HCT116 (cell line): ENCODE results near the gene TXNDC11. TPM values are rescaled to one million over a fixed set of nuclear protein-coding genes. Genes with fewer than 3 reads are reported as not detected.

Experiments
- ATAC-seq: fragments of 200-7000 bp; cut with Tn5 transposase; 2 replicates; pipeline ENCODE4 v1.9.1; 2020; ENCODE audit warnings: mild to moderate bottlenecking, moderate library complexity
- BruUV-seq: library from RNA; stranded (reverse); fragments of 400-500 nt; replicated peaks from 2 replicates; lab custom pipeline; 2021; lab: Mats Ljungman, UMichigan
- CTCF ChIA-PET: fragments of 300-600 bp; sonication (Branson Sonifier 250); formaldehyde crosslinking; loops from one replicate; lab custom pipeline; 2021; ENCODE audit warnings: antibody characterized with exemption; lab: Charles Lee
- POLR2A ChIA-PET: fragments of 300-600, 350-600 bp; sonication (Branson Sonifier 250); formaldehyde crosslinking; loops from one replicate; lab custom pipeline; 2021; ENCODE audit warnings: antibody characterized with exemption; lab: Charles Lee
- RAD21 ChIA-PET, 2 experiments: fragments of 300-600 bp; sonication (Branson Sonifier 250); formaldehyde crosslinking; loops; one replicate each; lab custom pipeline; 2023; ENCODE audit warnings: low total read pairs in 2 of 2; ENCODE audit not compliant: uncharacterized antibody in 2 of 2, unreplicated experiment in 2 of 2, low non-redundant PET in 1 of 2; lab: Charles Lee
- DNase-seq: peaks from one replicate; pipeline ENCODE4 v3.0.0-alpha.2; 2010; ENCODE audit warnings: low read depth, low spot score
- H2AFZ ChIP-seq: fragments of 200-600 bp; shearing (Covaris generic), sonication (generic); 2 replicates; pipeline ENCODE4 v1.6.1; 2017; ENCODE audit warnings: low read depth, mixed run types, mixed read lengths, antibody characterized with exemption, low read length; ENCODE audit not compliant: poor library complexity, severe bottlenecking
- H3K27ac ChIP-seq: 2 replicates; pipeline ENCODE4 v1.5.1; 2012; ENCODE audit warnings: low read depth, low read length
- H3K27me3 ChIP-seq: fragments of 200-600 bp; sonication (generic); 2 replicates; pipeline ENCODE4 v1.6.1; 2016; ENCODE audit warnings: mixed run types, low read length, mixed read lengths; ENCODE audit not compliant: insufficient read depth
- H3K36me3 ChIP-seq, 2 experiments: fragments of 200-500 bp in 1 of 2; fragments of 200-600 bp in 1 of 2; sonication (Bioruptor generic) in 1 of 2; sonication (generic) in 1 of 2; 2 replicates each; pipeline versions ENCODE4 v1.5.1 to v1.6.1; 2014 to 2016; ENCODE audit warnings: low read length in 2 of 2, inconsistent platforms in 1 of 2, mixed read lengths in 1 of 2, mixed run types in 1 of 2; ENCODE audit not compliant: insufficient read depth in 2 of 2, control insufficient read depth in 1 of 2
- H3K4me1 ChIP-seq, 2 experiments: fragments of 200-600 bp in 1 of 2; sonication (generic) in 1 of 2; 2 replicates each; pipeline versions ENCODE4 v1.5.1 to v1.6.1; 2012 to 2017; ENCODE audit warnings: low read length in 2 of 2, inconsistent platforms in 1 of 2, mild to moderate bottlenecking in 1 of 2, mixed read lengths in 1 of 2, mixed run types in 1 of 2, moderate library complexity in 1 of 2; ENCODE audit not compliant: insufficient read depth in 2 of 2, control insufficient read depth in 1 of 2
- H3K4me2 ChIP-seq: fragments of 200-600 bp; sonication (generic); 2 replicates; pipeline ENCODE4 v1.6.1; 2017; ENCODE audit warnings: mixed run types, low read length, mixed read lengths
- H3K4me3 ChIP-seq, 2 experiments: fragments of 200-600 bp in 1 of 2; sonication (generic) in 1 of 2; replicated peaks in 1 of 2; 2 replicates each; pipeline ENCODE4 v1.5.1; 2011 to 2016; ENCODE audit warnings: low read length in 2 of 2, control low read depth in 1 of 2, low read depth in 1 of 2, mild to moderate bottlenecking in 1 of 2, mixed read lengths in 1 of 2, mixed run types in 1 of 2
- H3K79me2 ChIP-seq: fragments of 200-600 bp; sonication (generic); 2 replicates; pipeline ENCODE4 v1.6.1; 2017; ENCODE audit warnings: mild to moderate bottlenecking, mixed run types, low read length, moderate library complexity, mixed read lengths; ENCODE audit not compliant: insufficient read depth
- H3K9ac ChIP-seq: fragments of 200-600 bp; sonication (generic); 2 replicates; pipeline ENCODE4 v1.6.1; 2016; ENCODE audit warnings: low read length, mixed read lengths
- H3K9me2 ChIP-seq: fragments of 200-600 bp; sonication (generic), shearing (Covaris generic); 2 replicates; pipeline ENCODE4 v1.6.1; 2017; ENCODE audit warnings: mixed run types, mild to moderate bottlenecking, moderate library complexity; ENCODE audit not compliant: insufficient read depth
- H3K9me3 ChIP-seq, 2 experiments: fragments of 200-500 bp in 1 of 2; fragments of 200-600 bp in 1 of 2; sonication (Bioruptor generic) in 1 of 2; sonication (generic) in 1 of 2; 2 replicates each; pipeline ENCODE4 v1.6.1; 2014 to 2017; ENCODE audit warnings: low read length in 2 of 2, mixed read lengths in 2 of 2, inconsistent platforms in 1 of 2, low read depth in 1 of 2, mild to moderate bottlenecking in 1 of 2, mixed run types in 1 of 2, moderate library complexity in 1 of 2; ENCODE audit not compliant: control insufficient read depth in 1 of 2, insufficient read depth in 1 of 2
- H4K20me1 ChIP-seq: fragments of 200-600 bp; sonication (generic), shearing (Covaris generic); 2 replicates; pipeline ENCODE4 v1.6.1; 2017; ENCODE audit warnings: mixed run types, mild to moderate bottlenecking, moderate library complexity; ENCODE audit not compliant: insufficient read depth
- ATF3 ChIP-seq: IDR thresholded peaks from 2 replicates; pipeline ENCODE4 v1.6.1; 2012
- CBX3 ChIP-seq: IDR thresholded peaks from 2 replicates; pipeline ENCODE4 v1.6.1; 2012; ENCODE audit warnings: low read depth
- EGR1 ChIP-seq: IDR thresholded peaks from 2 replicates; pipeline ENCODE4 v1.6.1; 2012; ENCODE audit warnings: low read depth
- RAD21 ChIP-seq: IDR thresholded peaks from 2 replicates; pipeline ENCODE4 v1.6.1; 2012; ENCODE audit warnings: low read depth, mild to moderate bottlenecking
- REST ChIP-seq: IDR thresholded peaks from 2 replicates; pipeline ENCODE4 v1.6.1; 2012; ENCODE audit warnings: low read depth
- SIN3A ChIP-seq: IDR thresholded peaks from 2 replicates; pipeline ENCODE4 v1.6.1; 2012; ENCODE audit warnings: low read depth
- SRF ChIP-seq: IDR thresholded peaks from 2 replicates; pipeline ENCODE4 v1.6.1; 2012; ENCODE audit warnings: low read depth
- ZFX ChIP-seq: fragments of 450-650 bp; IDR thresholded peaks from 2 replicates; pipeline ENCODE4 v1.6.1; 2017
- intact Hi-C: fragments of 100-400 bp; cut with micrococcal nuclease; formaldehyde crosslinking; loops from 2 replicates; pipeline ENCODE4 v1.10.0; 2022
- total RNA-seq: library from RNA; stranded (reverse); gene quantifications from one replicate; pipeline ENCODE4 v1.2.1, GENCODE V29; 2021; ENCODE audit not compliant: unreplicated experiment
- TF ChIP-seq, protein P1 (sequence below), 3 experiments: fragments of 200-600 bp in 1 of 3; sonication (generic) in 1 of 3; IDR thresholded peaks in 2 of 3; conservative IDR thresholded peaks in 1 of 3; 2 replicates each; pipeline ENCODE4 v1.5.1; 2012 to 2017; ENCODE audit warnings: low read depth in 2 of 3, low read length in 2 of 3, antibody characterized with exemption in 1 of 3, borderline replicate concordance in 1 of 3, control low read depth in 1 of 3, mild to moderate bottlenecking in 1 of 3, mixed read lengths in 1 of 3, mixed run types in 1 of 3, moderate library complexity in 1 of 3; ENCODE audit not compliant: insufficient read depth in 1 of 3
- TF ChIP-seq, protein P2 (sequence below): IDR thresholded peaks from 2 replicates; pipeline ENCODE4 v1.6.1; 2011; ENCODE audit warnings: mild to moderate bottlenecking, low read length, moderate library complexity; ENCODE audit not compliant: insufficient replicate concordance; ENCODE audit errors: extremely low read depth

Gene TXNDC11
- total RNA-seq, 1 experiment from 2014 or later: 26.8 TPM

DNA sequence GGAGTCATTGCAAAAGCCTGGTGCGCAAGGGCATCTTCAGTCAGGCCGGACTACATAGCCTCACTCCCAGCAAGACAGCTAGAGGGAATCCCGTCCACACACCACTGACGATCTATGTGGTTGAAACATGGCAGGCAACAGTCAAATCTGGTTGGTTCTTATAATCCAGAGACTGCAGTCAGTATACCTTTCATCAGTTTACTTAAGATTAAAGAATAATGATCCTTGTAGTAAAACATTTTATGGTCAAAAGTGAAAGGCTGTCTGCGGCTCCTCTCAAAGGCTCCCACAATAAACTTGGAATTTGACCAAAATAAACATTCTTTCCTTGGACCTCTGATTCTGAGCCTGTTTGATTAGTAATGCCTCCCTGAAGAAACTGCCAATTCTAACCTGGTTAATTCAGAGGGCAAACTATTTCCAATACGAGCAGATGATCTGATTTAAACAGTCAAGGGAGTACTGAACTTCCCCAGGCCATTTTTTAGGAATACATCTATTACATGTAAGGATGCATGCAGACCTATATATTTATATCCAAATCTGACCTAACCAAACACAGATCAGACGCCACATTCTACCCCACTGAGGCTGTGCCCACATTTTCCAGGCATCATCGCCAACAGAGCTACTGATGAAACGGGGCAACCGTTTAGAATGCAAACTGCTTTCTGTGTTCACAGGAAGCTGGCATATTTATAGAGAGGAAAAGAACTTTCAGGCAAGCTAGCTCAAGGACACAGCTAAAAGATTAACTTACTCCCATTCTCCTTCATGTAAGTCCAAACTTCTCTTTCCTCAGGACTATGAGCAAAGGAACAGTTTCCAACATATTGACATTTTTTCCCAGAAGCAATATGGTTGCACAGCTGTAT is 15.3 kb upstream of the TXNDC11 start (continued):
- TF ChIP-seq REST: no peak
- no peak for TF ChIP-seq RAD21

- intact Hi-C loops: no loop called here
- no peak overlapping the region for H2AFZ ChIP-seq
- DNase-seq (no peak), ATAC-seq (no peak)
- POLR2A ChIA-PET: no interaction called here
- no peaks in the 10 kb centered on the region for H3K79me2 ChIP-seq
- H3K4me3 ChIP-seq: no peak overlapping the region
- no TSS peak for BruUV-seq
- no peaks in the 10 kb centered on the region for H3K9me2 ChIP-seq
- CTCF ChIA-PET: no interaction called here
- no peaks in the 10 kb centered on the region for H3K9me3 ChIP-seq
- no peak overlapping the region for H3K9ac ChIP-seq
- no peak overlapping the region for H3K4me2 ChIP-seq
- RAD21 ChIA-PET: no interaction called here
- peaks cover 0 to 4% of the 10 kb centered on the region in 2 experiments; a peak in 1 of 4 replicates for H3K4me1 ChIP-seq
- H3K36me3 ChIP-seq: peaks cover 24 to 28% of the 10 kb centered on the region in 2 experiments; a peak in 3 of 4 replicates
- no peak overlapping the region for H3K27ac ChIP-seq
- TF ChIP-seq, protein P1, sequence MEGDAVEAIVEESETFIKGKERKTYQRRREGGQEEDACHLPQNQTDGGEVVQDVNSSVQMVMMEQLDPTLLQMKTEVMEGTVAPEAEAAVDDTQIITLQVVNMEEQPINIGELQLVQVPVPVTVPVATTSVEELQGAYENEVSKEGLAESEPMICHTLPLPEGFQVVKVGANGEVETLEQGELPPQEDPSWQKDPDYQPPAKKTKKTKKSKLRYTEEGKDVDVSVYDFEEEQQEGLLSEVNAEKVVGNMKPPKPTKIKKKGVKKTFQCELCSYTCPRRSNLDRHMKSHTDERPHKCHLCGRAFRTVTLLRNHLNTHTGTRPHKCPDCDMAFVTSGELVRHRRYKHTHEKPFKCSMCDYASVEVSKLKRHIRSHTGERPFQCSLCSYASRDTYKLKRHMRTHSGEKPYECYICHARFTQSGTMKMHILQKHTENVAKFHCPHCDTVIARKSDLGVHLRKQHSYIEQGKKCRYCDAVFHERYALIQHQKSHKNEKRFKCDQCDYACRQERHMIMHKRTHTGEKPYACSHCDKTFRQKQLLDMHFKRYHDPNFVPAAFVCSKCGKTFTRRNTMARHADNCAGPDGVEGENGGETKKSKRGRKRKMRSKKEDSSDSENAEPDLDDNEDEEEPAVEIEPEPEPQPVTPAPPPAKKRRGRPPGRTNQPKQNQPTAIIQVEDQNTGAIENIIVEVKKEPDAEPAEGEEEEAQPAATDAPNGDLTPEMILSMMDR (IDR thresholded peaks at IDR 0.05 in 2 of 3, conservative IDR thresholded peaks at IDR 0.05 in 1 of 3; ENCODE audit: borderline replicate concordance in 1 of 3, insufficient read depth in 1 of 3, low read depth in 2 of 3, low read length in 2 of 3): no peak
- no peak for TF ChIP-seq CBX3
- TF ChIP-seq ATF3: no peak
- TF ChIP-seq, protein P2, sequence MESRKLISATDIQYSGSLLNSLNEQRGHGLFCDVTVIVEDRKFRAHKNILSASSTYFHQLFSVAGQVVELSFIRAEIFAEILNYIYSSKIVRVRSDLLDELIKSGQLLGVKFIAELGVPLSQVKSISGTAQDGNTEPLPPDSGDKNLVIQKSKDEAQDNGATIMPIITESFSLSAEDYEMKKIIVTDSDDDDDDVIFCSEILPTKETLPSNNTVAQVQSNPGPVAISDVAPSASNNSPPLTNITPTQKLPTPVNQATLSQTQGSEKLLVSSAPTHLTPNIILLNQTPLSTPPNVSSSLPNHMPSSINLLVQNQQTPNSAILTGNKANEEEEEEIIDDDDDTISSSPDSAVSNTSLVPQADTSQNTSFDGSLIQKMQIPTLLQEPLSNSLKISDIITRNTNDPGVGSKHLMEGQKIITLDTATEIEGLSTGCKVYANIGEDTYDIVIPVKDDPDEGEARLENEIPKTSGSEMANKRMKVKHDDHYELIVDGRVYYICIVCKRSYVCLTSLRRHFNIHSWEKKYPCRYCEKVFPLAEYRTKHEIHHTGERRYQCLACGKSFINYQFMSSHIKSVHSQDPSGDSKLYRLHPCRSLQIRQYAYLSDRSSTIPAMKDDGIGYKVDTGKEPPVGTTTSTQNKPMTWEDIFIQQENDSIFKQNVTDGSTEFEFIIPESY: no peak
- no peak for TF ChIP-seq SRF
- no peak for TF ChIP-seq SIN3A
- TF ChIP-seq ZFX: no peak
- TF ChIP-seq EGR1: no peak
- TF ChIP-seq, all 23 proteins: peak for 0
- H3K27me3 ChIP-seq: no peaks in the 10 kb centered on the region
- H4K20me1 ChIP-seq: no peaks in the 10 kb centered on the region
Measured at GRCh38 chr16:11756248-11756647, 13.6 kb upstream of the TXNDC11 start.
